ENCODE measurements around the gene ICAM1. TPM values are rescaled to one million over a fixed set of nuclear protein-coding genes. Genes with fewer than 3 reads are reported as not detected.

ICAM1 gene
- polyA plus RNA-seq, 1 of the 3 experiments (the other 2 are of a cell fraction), result 14.5 TPM

DNA sequence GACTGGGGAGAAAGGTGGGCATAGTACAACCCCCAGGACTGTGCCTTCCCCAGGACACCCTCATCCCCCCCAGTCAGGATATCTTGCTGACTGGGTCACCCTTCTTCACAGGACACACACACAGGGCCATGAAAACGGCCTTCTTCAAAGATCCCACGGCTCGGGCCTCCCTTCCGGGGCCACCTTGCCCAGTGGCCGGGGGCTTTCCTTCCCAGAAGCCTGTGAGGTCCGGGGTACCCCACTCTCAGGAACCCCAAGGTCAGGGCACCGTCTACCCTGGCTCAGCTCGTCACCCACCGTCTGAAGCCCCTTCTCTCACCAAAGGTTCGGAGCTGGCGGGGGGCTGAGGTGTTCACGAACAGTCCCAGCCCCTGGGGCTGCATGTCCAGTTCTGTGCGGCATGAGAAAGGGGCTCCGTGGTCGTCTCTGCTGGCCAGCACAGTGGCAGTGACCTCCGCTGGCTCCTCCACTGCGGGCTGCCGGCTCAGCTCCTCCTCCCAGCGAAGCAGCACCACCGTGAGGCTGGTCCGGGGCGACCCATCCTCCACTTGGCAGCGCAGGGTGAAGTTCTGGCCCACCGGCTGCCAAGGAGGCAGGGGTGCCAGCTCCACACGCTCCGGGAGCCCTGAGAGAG is 64.5 kb downstream of the ICAM1 start:
- WGBS (ENCODE audit: low lambda C conversion rate), result no CpG with 5 or more reads among the region's 26 CpGs
- H4K20me1 ChIP-seq (ENCODE audit: insufficient read depth), result peaks cover 18% of the 10 kb centered on the region
- H2AFZ ChIP-seq (ENCODE audit: low read depth), result peak overlapping the region; percentile 70; the same call in 1 of the 2 replicates
- H3K4me3 ChIP-seq (ENCODE audit: low read depth in 2 of 2, low read length in 1 of 2), result peak overlapping the region; percentile 81 to 95
- peaks cover 34% of the 10 kb centered on the region for H3K79me2 ChIP-seq (ENCODE audit: insufficient read depth)
- no peaks in the 10 kb centered on the region for H3K9me3 ChIP-seq
- H3K27ac ChIP-seq (ENCODE audit: low read depth in 2 of 2, low read length in 1 of 2), result peak overlapping the region in 1 of 2 experiments; percentile 50; a peak in 1 of 4 replicates
- peaks cover 0 to 22% of the 10 kb centered on the region in 2 experiments; a peak in 1 of 4 replicates for H3K4me1 ChIP-seq (ENCODE audit: control insufficient read depth in 1 of 2, insufficient read depth in 2 of 2, low read depth in 1 of 2, low read length in 1 of 2)
- H3K27me3 ChIP-seq (ENCODE audit: insufficient read depth), result no peaks in the 10 kb centered on the region
- peaks cover under 1% of the 10 kb centered on the region in 2 experiments for H3K36me3 ChIP-seq (replicated peaks in 1 of 2; ENCODE audit: control insufficient read depth in 1 of 2, insufficient read depth in 2 of 2, low read length in 1 of 2)
- peak overlapping the region; percentile 97 for H3K4me2 ChIP-seq
- DNase-seq, result no peak
- TF ChIP-seq MXI1 (IDR thresholded peaks at IDR 0.05; ENCODE audit: low read depth, low read length) (no peak), RCOR1 (IDR thresholded peaks at IDR 0.05; ENCODE audit: low read length) (no peak), EZH2phosphoT487 (IDR thresholded peaks at IDR 0.05; ENCODE audit: borderline replicate concordance, low read depth) (no peak), EP300 (IDR thresholded peaks at IDR 0.05; ENCODE audit: borderline replicate concordance in 1 of 2, low read depth in 1 of 2, low read length in 1 of 2) (no peak)
- TF ChIP-seq, protein P1, sequence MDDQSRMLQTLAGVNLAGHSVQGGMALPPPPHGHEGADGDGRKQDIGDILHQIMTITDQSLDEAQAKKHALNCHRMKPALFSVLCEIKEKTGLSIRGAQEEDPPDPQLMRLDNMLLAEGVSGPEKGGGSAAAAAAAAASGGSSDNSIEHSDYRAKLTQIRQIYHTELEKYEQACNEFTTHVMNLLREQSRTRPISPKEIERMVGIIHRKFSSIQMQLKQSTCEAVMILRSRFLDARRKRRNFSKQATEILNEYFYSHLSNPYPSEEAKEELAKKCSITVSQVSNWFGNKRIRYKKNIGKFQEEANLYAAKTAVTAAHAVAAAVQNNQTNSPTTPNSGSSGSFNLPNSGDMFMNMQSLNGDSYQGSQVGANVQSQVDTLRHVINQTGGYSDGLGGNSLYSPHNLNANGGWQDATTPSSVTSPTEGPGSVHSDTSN (IDR thresholded peaks at IDR 0.05), result no peak
- TF ChIP-seq, protein P2, sequence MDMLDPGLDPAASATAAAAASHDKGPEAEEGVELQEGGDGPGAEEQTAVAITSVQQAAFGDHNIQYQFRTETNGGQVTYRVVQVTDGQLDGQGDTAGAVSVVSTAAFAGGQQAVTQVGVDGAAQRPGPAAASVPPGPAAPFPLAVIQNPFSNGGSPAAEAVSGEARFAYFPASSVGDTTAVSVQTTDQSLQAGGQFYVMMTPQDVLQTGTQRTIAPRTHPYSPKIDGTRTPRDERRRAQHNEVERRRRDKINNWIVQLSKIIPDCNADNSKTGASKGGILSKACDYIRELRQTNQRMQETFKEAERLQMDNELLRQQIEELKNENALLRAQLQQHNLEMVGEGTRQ (IDR thresholded peaks at IDR 0.05; ENCODE audit: borderline replicate concordance, low read depth, low read length), result no peak
- no peaks in the 10 kb centered on the region for H3K9me2 ChIP-seq
- CTCF ChIA-PET, result interaction anchor here (0.9 to 3.3 kb wide), 4 partner anchors 53 to 76 kb away, joined by 3 to 18 read pairs (median 6); no protein-coding TSS in a partner anchor
- H3K9ac ChIP-seq, result no peak overlapping the region
- no peaks in the 10 kb centered on the region for H3F3A ChIP-seq (replicated peaks; ENCODE audit: insufficient read depth)
- POLR2A ChIA-PET, result interaction anchor here (1.3 to 1.9 kb wide), 2 partner anchors 45 to 196 kb away, joined by 3 to 15 read pairs; partner anchors contain the start of gene TYK2

Small RNAs within 50 kb of the gene (small RNA-seq; reads per million reads assigned to genes)
- 0 reads per million in 7 experiments for gene AC011511.1
- 0 to 0.52 (median 0) reads per million in 7 experiments for gene AC011511.4
- 0 reads per million in 7 experiments for gene MIR4322

Other genes with a start within 250 kb of the ICAM1 start
- 36.6 and 43.2 TPM in 2 replicates for gene SHFL, start 184.8 kb upstream of the ICAM1 start, polyA plus RNA-seq (2012; rRNA removed)
- 0.13 and 0.32 TPM in 2 replicates for gene ANGPTL6, start 168.4 kb upstream of the ICAM1 start, polyA plus RNA-seq (2012; rRNA removed)
- 62.5 and 75.6 TPM in 2 replicates for gene PPAN, start 164.8 kb upstream of the ICAM1 start, polyA plus RNA-seq (2012; rRNA removed)
- gene P2RY11, start 159.4 kb upstream of the ICAM1 start, polyA plus RNA-seq (2012; rRNA removed), result 6.8 and 8.7 TPM in 2 replicates
- gene EIF3G, start 151.2 kb upstream of the ICAM1 start, polyA plus RNA-seq (2012; rRNA removed), result 271 and 432 TPM in 2 replicates
- 46.1 and 58.3 TPM in 2 replicates for gene DNMT1, start 76.2 kb upstream of the ICAM1 start, polyA plus RNA-seq (2012; rRNA removed)
- 3.6 and 3.8 TPM in 2 replicates for gene S1PR2, start 39.8 kb upstream of the ICAM1 start, polyA plus RNA-seq (2012; rRNA removed)
- 76.0 and 110 TPM in 2 replicates for gene MRPL4, start 18.9 kb upstream of the ICAM1 start, polyA plus RNA-seq (2012; rRNA removed)
- gene ICAM4, start 15.8 kb downstream of the ICAM1 start, polyA plus RNA-seq (2012; rRNA removed), result 0.05 TPM in 2 replicates
- gene ICAM5, start 18.8 kb downstream of the ICAM1 start, polyA plus RNA-seq (2012; rRNA removed), result 4.9 and 5.2 TPM in 2 replicates
- gene ZGLP1, start 38.7 kb downstream of the ICAM1 start, polyA plus RNA-seq (2012; rRNA removed), result 1.8 and 2.1 TPM in 2 replicates
- gene FDX2, start 44.9 kb downstream of the ICAM1 start, polyA plus RNA-seq (2012; rRNA removed), result 45.8 TPM in 2 replicates
- 3.0 and 8.2 TPM in 2 replicates for gene RAVER1, start 62.4 kb downstream of the ICAM1 start, polyA plus RNA-seq (2012; rRNA removed)
- gene ICAM3, start 68.5 kb downstream of the ICAM1 start, polyA plus RNA-seq (2012; rRNA removed), result 12.6 and 15.6 TPM in 2 replicates
- 34.8 and 44.6 TPM in 2 replicates for gene TYK2, start 109.5 kb downstream of the ICAM1 start, polyA plus RNA-seq (2012; rRNA removed)
- gene CDC37, start 132.4 kb downstream of the ICAM1 start, polyA plus RNA-seq (2012; rRNA removed), result 1,026 and 1,054 TPM in 2 replicates
- gene PDE4A, start 149.4 kb downstream of the ICAM1 start, polyA plus RNA-seq (2012; rRNA removed), result 2.3 and 2.9 TPM in 2 replicates
- 53.8 and 72.9 TPM in 2 replicates for gene KEAP1, start 232.2 kb downstream of the ICAM1 start, polyA plus RNA-seq (2012; rRNA removed)
- 0.32 and 0.36 TPM in 2 replicates for gene S1PR5, start 246.3 kb downstream of the ICAM1 start, polyA plus RNA-seq (2012; rRNA removed)